Measurements from ENCODE around the gene CD34. TPM values are rescaled to one million over a fixed set of nuclear protein-coding genes. Genes with fewer than 3 reads are reported as not detected.

Gene CD34
- total RNA-seq, 4 donors from 2014 or later = 65.6 to 85.9 (median 75.5) TPM

GRCh38 chr1:207870306-207871031 lies 40.5 kb downstream of the CD34 start:
- no peak for TF ChIP-seq CTCF (IDR thresholded peaks at IDR 0.05; ENCODE audit: low read depth)

- no peak for TF ChIP-seq CTCF (IDR thresholded peaks at IDR 0.05; ENCODE audit: low read depth)
These were observed 41.1 kb downstream of the CD34 start for GRCh38 chr1:207869859-207870258.

- no peak for TF ChIP-seq CTCF (IDR thresholded peaks at IDR 0.05; ENCODE audit: low read depth)
These were observed 41.9 kb downstream of the CD34 start for GRCh38 chr1:207868774-207869721.

- TF ChIP-seq CTCF (IDR thresholded peaks at IDR 0.05; ENCODE audit: low read depth) = no peak
These were observed 42.6 kb downstream of the CD34 start for GRCh38 chr1:207868251-207868773.

- TF ChIP-seq CTCF (IDR thresholded peaks at IDR 0.05; ENCODE audit: low read depth) = no peak
These were observed 43.5 kb downstream of the CD34 start for GRCh38 chr1:207867136-207868109.

GRCh38 chr1:207866471-207867135 lies 44.3 kb downstream of the CD34 start:
- TF ChIP-seq CTCF (IDR thresholded peaks at IDR 0.05; ENCODE audit: low read depth) = no peak
